ENCODE results near the gene IL26. TPM values are rescaled to one million over a fixed set of nuclear protein-coding genes. Genes with fewer than 3 reads are reported as not detected.

Gene IL26
- polyA plus RNA-seq, 2 of the 4 experiments (the other 2 are of a cell fraction), result not detected

DNA sequence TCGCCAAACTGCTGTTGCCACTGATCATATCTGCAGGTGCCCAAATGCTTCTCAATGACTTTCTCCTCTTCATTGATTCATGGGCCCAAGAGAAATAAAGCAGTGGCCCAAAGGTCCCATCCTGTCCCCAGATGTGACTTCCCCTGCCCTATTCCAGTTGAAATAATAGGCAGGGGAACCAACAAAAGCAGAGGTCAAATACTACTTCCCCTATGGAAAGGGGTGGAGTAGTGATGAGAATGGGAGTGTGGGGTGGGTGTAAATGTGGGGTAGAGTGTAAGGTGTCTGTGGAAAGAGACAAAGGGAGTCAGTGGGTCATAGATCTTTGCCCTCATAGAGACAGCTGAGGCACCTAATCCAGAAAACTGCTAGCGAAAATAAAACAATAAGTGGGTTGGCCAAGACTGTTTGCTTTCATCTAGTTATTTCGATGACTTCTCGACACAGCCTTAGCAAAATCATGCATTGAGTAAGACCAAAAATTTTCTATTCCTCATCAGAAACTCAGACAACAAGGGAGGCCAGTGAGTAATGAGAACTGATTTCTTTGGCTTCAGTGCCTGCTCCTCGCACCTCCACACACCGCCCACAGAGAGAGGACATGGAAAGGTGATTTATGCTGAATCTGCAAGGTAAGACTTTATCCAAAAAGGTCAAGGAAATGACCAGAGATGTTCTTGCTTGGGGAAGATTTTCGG is 38.7 kb upstream of the IL26 start:
- CTCF ChIA-PET, result no interaction called here
- Histone ChIP-seq H3K27ac (no peak overlapping the region), H3K9me3 (no peaks in the 10 kb centered on the region), H3K4me3 (no peak overlapping the region), H3K4me2 (no peak overlapping the region), H3K4me1 (no peaks in the 10 kb centered on the region)
- ATAC-seq, result no peak
- TF ChIP-seq RNF2 (IDR thresholded peaks at IDR 0.05; ENCODE audit: borderline replicate concordance, low read depth) (no peak), POLR2AphosphoS2 (conservative IDR thresholded peaks at IDR 0.05; ENCODE audit: low read length) (no peak)
- no peak for DNase-seq (ENCODE audit: low read depth in 1 of 2, low spot score in 1 of 2)
- WGBS (ENCODE audit: missing lambda C conversion rate), result 47% methylated on average over 7 of the region's 7 CpGs
- POLR2A ChIA-PET, result no interaction called here
- no peak for FAIRE-seq

DNA sequence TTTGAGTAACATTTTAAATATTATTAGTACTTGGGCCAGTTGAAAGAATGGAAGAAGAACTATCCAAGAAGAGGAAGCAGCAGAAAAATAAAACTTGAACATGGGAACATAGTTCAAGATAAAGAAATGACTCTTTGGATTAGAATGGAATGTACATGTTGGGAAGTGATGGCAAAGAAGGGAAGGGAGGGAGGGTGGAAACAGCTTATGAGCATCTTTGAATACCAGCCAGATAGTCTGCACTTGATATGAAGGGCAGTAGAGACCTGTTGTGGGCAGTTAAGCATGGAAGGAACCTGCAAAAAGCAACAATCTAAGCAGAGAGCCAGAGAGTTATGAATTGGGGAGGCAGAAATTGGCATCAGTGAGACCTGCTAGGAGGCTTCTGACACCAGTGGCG is 37.8 kb upstream of the IL26 start:
- FAIRE-seq (no peak), ATAC-seq (no peak), DNase-seq (ENCODE audit: low read depth in 1 of 2, low spot score in 1 of 2) (no peak)
- ChIA-PET POLR2A (no interaction called here), CTCF (no interaction called here)
- Histone ChIP-seq H3K4me3 (no peak overlapping the region), H3K27ac (no peak overlapping the region), H3K4me2 (no peak overlapping the region), H3K4me1 (no peaks in the 10 kb centered on the region), H3K9me3 (no peaks in the 10 kb centered on the region)
- TF ChIP-seq MAX (IDR thresholded peaks at IDR 0.05), result no peak
- TF ChIP-seq FOXS1 (CRISPR knock-in tag; IDR thresholded peaks at IDR 0.05), result no peak
- TF ChIP-seq HOXB5 (CRISPR knock-in tag; IDR thresholded peaks at IDR 0.05), result no peak
- TF ChIP-seq RAD21 (conservative IDR thresholded peaks at IDR 0.05 in 1 of 2, IDR thresholded peaks at IDR 0.05 in 1 of 2), result no peak
- TF ChIP-seq MYC (IDR thresholded peaks at IDR 0.05; ENCODE audit: borderline replicate concordance, low read length), result no peak
- no peak for TF ChIP-seq RCOR1 (IDR thresholded peaks at IDR 0.05; ENCODE audit: low read depth, low read length)
- WGBS (ENCODE audit: missing lambda C conversion rate), result 52% methylated on average over 1 of the region's 1 CpG

- TF ChIP-seq, protein P1, sequence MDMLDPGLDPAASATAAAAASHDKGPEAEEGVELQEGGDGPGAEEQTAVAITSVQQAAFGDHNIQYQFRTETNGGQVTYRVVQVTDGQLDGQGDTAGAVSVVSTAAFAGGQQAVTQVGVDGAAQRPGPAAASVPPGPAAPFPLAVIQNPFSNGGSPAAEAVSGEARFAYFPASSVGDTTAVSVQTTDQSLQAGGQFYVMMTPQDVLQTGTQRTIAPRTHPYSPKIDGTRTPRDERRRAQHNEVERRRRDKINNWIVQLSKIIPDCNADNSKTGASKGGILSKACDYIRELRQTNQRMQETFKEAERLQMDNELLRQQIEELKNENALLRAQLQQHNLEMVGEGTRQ (IDR thresholded peaks at IDR 0.05), result no peak
- TF ChIP-seq MAFK (IDR thresholded peaks at IDR 0.05; ENCODE audit: partially characterized antibody) (no peak), KDM1A (IDR thresholded peaks at IDR 0.05; ENCODE audit: low read depth) (no peak), REST (IDR thresholded peaks at IDR 0.05) (no peak), CHD2 (IDR thresholded peaks at IDR 0.05; ENCODE audit: low read length, partially characterized antibody) (no peak), CBX8 (IDR thresholded peaks at IDR 0.05) (no peak), JUNB (IDR thresholded peaks at IDR 0.05) (no peak), EHF (CRISPR knock-in tag; IDR thresholded peaks at IDR 0.05) (no peak), FOSB (CRISPR knock-in tag; IDR thresholded peaks at IDR 0.05) (no peak), HOXB13 (CRISPR knock-in tag; IDR thresholded peaks at IDR 0.05; ENCODE audit: low read depth) (no peak), SREBF2 (IDR thresholded peaks at IDR 0.05) (no peak), ZFP36 (IDR thresholded peaks at IDR 0.05; ENCODE audit: borderline replicate concordance, partially characterized antibody) (no peak), MYC (IDR thresholded peaks at IDR 0.05; ENCODE audit: borderline replicate concordance, low read length) (no peak), POLR2AphosphoS2 (conservative IDR thresholded peaks at IDR 0.05; ENCODE audit: low read length) (no peak)
- H3K27ac ChIP-seq, result no peak overlapping the region
- DNase-seq (ENCODE audit: low read depth in 1 of 2, low spot score in 1 of 2), result no peak
- POLR2A ChIA-PET, result no interaction called here
- H3K4me3 ChIP-seq, result no peak overlapping the region
- no peaks in the 10 kb centered on the region for H3K9me3 ChIP-seq
- ATAC-seq, result no peak
- CTCF ChIA-PET, result no interaction called here
- no peak overlapping the region for H3K4me2 ChIP-seq
- no peaks in the 10 kb centered on the region for H3K4me1 ChIP-seq
- FAIRE-seq, result no peak
These were observed 36.3 kb upstream of the IL26 start for GRCh38 chr12:68261896-68262295.

All from A549 (cell line).